Panc1 (cell line): ENCODE data around the gene THAP6.

Experiments
- CTCF ChIP-seq: fragments of 450-650 bp; IDR thresholded peaks from 2 replicates; pipeline ENCODE4 v1.5.1; 2017; ENCODE audit warnings: mild to moderate bottlenecking
- POLR2AphosphoS5 ChIP-seq: IDR thresholded peaks from 2 replicates; pipeline ENCODE4 v1.6.1; 2012; ENCODE audit warnings: mild to moderate bottlenecking, low read depth, low read length, moderate library complexity
- REST ChIP-seq, 2 experiments: IDR thresholded peaks; 2 replicates each; pipeline ENCODE4 v1.6.1; 2011 to 2012; ENCODE audit warnings: low read depth in 2 of 2, control low read depth in 1 of 2, low read length in 1 of 2, mild to moderate bottlenecking in 1 of 2, moderate library complexity in 1 of 2; ENCODE audit not compliant: insufficient read depth in 1 of 2
- SIN3A ChIP-seq: IDR thresholded peaks from 2 replicates; pipeline ENCODE4 v1.6.1; 2012; ENCODE audit warnings: low read depth, mild to moderate bottlenecking, low read length, moderate library complexity, borderline replicate concordance; ENCODE audit not compliant: insufficient read depth

- TF ChIP-seq CTCF (no peak), REST (IDR thresholded peaks at IDR 0.05; ENCODE audit: insufficient read depth in 1 of 2, low read depth in 2 of 2, low read length in 1 of 2) (no peak), SIN3A (no peak), POLR2AphosphoS5 (no peak)
Observed at GRCh38 chr4:75498041-75498440, 16.2 kb upstream of the THAP6 start.
